ENCODE data around the gene CD96.

CD96 gene

DNA sequence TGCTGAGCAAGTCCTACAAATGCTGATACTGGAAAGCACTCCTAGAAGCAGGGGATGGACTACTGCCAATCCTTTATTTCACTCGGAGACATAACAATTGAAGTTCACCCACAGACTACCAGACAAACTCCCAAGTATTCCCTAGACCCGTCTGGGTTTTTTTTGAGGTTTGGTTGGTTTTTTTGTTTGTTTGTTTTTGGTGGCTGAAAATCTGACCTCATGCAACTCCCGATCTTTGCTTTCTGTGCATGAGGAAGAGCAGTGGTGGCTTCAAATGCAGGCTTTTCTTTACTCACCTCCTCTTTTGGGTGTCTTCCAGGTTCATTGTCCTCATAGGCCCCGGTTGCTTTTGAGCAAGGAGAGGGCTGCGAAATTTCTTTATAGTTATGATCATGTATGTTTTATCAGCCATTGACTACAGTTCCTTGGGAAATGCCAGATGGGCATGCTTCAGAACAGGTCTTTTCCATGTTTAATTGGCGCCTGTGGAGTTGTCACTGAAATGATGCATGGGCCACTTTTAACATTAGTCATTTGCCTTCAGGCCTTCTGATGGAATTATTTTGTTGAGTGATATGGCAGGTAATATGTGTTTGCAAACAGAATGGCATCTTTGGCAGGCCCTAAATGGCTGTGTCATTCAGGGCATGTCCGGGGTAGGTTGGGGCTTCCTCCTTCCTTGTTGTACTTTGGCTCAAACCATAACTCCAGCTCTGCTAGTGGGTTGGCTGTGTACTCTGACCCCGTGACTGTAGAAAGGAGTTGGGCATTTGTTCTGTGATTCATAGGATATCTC, 134.4 kb downstream of the CD96 start:
- no peak for DNase-seq (ENCODE audit: low spot score)

GRCh38 chr3:111677007-111677392, 135.0 kb downstream of the CD96 start:
- no peak for DNase-seq (ENCODE audit: low spot score)

GRCh38 chr3:111681661-111682426, 139.8 kb downstream of the CD96 start:
- DNase-seq (ENCODE audit: low spot score): no peak

GRCh38 chr3:111684640-111685039, 142.6 kb downstream of the CD96 start:
- DNase-seq (ENCODE audit: low spot score): no peak

- DNase-seq (ENCODE audit: low spot score): no peak
Observed at GRCh38 chr3:111688190-111688800, 146.3 kb downstream of the CD96 start.

DNA sequence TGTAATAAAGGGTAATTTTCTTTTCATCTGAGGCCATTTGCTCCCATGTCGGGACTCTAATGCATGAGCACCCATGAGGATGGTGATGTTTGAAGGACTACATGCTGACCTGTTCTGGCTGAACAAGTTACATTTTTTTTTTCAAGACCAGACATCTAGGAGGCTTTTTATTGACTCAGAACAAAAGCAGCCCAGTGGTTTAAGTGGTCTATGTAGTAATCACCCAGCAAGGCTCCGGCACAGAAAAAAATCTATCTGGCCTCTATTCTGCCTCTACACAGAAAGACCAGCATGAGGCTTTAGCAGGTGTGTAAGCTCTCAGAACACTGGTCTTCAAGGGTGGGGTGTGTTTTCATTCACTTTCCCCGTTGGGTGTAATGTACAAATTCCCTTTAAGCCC, 148.2 kb downstream of the CD96 start:
- DNase-seq (ENCODE audit: low spot score): no peak

DNA sequence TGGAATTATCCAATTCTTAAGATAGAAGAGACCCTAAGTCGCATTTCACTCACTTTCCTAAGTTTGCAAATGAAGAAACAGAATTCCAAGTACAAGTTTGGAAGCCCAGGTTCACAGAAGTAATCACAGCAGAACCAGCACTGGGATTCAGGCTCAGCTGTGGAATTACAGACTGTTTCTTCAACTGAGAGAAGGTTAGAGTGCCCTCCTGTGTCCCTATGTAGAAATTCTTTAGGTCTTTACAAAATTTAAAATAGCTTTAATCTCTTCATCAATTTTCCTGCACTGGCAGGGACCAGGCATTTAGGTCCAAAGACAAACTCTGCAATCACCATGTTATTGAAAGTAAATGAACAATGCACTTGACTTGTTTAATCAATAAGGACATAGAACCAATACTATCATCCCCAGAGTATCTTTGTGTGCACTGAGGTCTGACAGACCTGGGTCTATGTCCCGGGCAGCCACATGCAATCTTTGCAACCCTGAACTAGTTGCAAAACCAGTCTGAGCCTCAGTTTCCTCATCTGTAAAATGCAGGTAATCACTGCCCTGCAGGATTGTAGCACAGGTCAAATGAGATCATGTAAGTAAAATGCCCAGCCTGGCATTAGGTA, 149.4 kb downstream of the CD96 start:
- no peak for DNase-seq (ENCODE audit: low spot score)

GRCh38 chr3:111692593-111693552, 150.9 kb downstream of the CD96 start:
- DNase-seq (ENCODE audit: low spot score): no peak

DNA sequence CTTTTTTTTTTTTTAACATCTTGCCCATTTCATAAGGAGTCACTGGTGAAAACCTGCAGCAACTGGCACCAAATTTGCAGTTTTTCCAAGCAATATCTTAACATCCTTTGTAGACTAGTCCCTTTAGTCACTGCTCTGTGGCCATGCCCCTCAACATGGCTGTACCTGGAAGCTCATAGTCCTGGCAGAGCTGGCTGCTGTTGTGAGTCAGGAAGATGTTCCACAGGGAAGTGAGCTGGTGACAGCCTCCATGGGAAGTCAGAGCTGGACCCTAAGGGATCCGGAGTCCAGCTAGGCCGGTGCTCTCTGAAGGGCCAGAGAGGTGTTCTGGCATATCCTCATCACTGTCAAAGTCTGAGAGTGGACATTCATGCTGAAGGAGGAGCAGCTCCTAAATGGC, 152.5 kb downstream of the CD96 start:
- DNase-seq (ENCODE audit: low spot score): no peak

DNA sequence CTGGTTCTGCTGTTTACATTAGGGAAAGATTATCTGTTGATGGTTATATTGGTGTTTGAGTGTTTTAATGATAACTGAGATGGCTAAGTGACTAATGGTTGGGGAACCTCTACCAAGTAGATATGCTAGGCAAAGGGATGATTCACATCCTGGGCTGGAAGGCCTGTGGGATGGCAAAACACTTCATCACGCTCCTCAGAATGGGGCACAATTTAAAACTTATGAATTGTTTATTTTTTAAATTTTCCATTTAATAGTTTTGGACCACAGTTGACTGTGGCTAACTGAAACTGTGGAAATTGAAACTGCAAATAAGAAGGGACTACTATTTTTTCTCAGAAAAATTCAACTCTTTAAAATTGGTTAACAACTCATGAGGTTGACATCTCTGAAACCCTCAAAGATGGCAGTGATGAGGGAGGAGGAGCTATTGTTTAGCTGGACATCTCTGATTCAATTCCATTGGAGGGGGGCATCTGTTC, 153.7 kb downstream of the CD96 start:
- DNase-seq (ENCODE audit: low spot score): no peak

GRCh38 chr3:111700054-111700453, 158.1 kb downstream of the CD96 start:
- no peak for DNase-seq (ENCODE audit: low spot score)

DNA sequence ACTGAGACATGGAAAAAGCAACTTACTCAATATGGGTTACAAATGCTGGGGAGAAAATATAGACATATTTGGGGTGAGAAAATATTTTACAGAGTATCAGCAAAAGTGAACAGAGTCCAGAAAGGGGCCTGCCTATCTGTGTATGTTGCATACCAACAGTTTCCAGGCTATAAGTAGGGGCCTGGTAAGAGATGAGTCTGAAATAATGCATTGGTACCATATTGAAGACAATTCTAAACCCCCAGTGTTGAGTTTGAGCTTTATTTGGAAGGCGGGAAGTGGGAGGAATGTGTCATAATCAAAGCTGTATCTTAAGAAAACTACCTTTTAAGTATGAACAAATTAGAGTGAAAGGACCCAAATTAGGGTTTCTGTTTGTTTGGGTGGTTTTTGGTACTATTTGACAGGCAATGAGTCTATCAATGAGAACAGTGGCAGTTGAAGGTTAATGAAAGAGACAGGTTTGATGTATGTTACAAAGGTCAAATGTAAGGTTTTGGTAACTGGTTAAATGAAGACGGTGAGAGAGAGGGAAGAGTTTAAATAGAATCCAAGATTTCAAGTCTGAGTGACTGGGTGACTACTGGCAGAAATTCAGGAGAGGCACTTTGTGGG, 159.4 kb downstream of the CD96 start:
- DNase-seq (ENCODE audit: low spot score): no peak

All from HuH-7 (cell line).